OCI-LY3 (cell line): ENCODE results near the gene B3GLCT.

Experiments
- EZH2phosphoT487 ChIP-seq: fragments of 200-600 bp; shearing (Covaris generic); IDR thresholded peaks from 2 replicates; pipeline ENCODE4 v1.6.1; 2018; ENCODE audit warnings: antibody characterized with exemption, mixed run types, low read depth
- TF ChIP-seq, protein P1 (sequence below): fragments of 200-600, 300-600 bp; sonication (generic); IDR thresholded peaks from 2 replicates; pipeline ENCODE4 v1.5.1; 2014; ENCODE audit warnings: antibody characterized with exemption, low read length, low read depth

DNA sequence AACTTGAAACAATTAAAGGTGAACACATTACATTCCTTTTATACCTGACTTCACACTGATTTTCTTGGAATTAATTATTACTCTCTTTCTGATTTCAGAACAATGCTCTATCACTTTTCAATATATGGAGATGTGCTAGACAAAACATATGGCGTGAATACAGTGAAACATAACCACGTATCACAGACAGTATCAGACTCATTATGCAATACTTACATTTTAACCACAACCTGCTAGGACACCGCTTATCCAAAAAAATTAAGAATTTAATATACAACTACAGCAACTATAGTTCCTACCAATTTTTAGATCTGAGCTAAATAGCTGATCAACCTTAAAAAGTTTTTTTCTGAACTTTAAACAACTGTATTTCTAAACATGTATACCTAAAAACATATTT is 47.9 kb upstream of the B3GLCT start:
- TF ChIP-seq, protein P1, sequence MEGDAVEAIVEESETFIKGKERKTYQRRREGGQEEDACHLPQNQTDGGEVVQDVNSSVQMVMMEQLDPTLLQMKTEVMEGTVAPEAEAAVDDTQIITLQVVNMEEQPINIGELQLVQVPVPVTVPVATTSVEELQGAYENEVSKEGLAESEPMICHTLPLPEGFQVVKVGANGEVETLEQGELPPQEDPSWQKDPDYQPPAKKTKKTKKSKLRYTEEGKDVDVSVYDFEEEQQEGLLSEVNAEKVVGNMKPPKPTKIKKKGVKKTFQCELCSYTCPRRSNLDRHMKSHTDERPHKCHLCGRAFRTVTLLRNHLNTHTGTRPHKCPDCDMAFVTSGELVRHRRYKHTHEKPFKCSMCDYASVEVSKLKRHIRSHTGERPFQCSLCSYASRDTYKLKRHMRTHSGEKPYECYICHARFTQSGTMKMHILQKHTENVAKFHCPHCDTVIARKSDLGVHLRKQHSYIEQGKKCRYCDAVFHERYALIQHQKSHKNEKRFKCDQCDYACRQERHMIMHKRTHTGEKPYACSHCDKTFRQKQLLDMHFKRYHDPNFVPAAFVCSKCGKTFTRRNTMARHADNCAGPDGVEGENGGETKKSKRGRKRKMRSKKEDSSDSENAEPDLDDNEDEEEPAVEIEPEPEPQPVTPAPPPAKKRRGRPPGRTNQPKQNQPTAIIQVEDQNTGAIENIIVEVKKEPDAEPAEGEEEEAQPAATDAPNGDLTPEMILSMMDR, result no peak
- no peak for TF ChIP-seq EZH2phosphoT487
